Measurements from ENCODE around the gene CELF3.

DNA sequence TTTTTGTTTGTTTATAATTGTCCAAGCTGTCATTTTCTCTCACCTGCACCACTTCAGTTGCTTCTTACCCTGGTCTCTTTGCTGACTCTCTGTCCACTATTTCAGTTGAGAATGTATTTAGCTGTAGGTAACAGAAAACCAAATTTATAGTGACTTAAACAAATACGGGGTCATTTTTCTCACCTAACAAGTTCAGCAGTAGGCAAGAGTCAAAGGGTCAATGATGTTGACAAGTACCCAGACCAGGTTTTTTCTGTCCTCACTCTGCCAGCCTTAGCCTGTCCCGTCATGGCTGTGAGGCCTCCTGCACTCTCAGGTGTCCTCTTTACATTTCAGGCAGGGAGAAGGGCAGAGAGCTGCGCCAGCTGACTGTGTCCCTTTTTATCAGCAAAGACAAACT lies 16.5 kb upstream of the CELF3 start:
- no peak for TF ChIP-seq POLR2AphosphoS5 (IDR thresholded peaks at IDR 0.05; ENCODE audit: low read depth, low read length)
- TF ChIP-seq, protein P1, sequence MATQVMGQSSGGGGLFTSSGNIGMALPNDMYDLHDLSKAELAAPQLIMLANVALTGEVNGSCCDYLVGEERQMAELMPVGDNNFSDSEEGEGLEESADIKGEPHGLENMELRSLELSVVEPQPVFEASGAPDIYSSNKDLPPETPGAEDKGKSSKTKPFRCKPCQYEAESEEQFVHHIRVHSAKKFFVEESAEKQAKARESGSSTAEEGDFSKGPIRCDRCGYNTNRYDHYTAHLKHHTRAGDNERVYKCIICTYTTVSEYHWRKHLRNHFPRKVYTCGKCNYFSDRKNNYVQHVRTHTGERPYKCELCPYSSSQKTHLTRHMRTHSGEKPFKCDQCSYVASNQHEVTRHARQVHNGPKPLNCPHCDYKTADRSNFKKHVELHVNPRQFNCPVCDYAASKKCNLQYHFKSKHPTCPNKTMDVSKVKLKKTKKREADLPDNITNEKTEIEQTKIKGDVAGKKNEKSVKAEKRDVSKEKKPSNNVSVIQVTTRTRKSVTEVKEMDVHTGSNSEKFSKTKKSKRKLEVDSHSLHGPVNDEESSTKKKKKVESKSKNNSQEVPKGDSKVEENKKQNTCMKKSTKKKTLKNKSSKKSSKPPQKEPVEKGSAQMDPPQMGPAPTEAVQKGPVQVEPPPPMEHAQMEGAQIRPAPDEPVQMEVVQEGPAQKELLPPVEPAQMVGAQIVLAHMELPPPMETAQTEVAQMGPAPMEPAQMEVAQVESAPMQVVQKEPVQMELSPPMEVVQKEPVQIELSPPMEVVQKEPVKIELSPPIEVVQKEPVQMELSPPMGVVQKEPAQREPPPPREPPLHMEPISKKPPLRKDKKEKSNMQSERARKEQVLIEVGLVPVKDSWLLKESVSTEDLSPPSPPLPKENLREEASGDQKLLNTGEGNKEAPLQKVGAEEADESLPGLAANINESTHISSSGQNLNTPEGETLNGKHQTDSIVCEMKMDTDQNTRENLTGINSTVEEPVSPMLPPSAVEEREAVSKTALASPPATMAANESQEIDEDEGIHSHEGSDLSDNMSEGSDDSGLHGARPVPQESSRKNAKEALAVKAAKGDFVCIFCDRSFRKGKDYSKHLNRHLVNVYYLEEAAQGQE (IDR thresholded peaks at IDR 0.05; ENCODE audit: insufficient read depth in 1 of 2, low read depth in 2 of 2, low read length in 2 of 2), result no peak
- TF ChIP-seq TAF1 (IDR thresholded peaks at IDR 0.05; ENCODE audit: borderline replicate concordance, insufficient read depth, low read length), result no peak
- TF ChIP-seq FOXP2 (optimal IDR thresholded peaks at IDR 0.05; ENCODE audit: borderline replicate concordance, extremely low read depth, extremely low read length, insufficient read depth), result no peak

Measured in PFSK-1 (cell line).